GM19099 (cell line): ENCODE data around the gene TPBGL.

ENCODE experiments used
- POLR2A ChIP-seq: IDR thresholded peaks from 3 replicates; pipeline ENCODE4 v1.6.1; 2011; ENCODE audit warnings: low read depth; ENCODE audit not compliant: insufficient read length; ENCODE audit errors: extremely low read depth

The TPBGL gene

GRCh38 chr11:75254326-75254725, 13.8 kb downstream of the TPBGL start:
- no peak for TF ChIP-seq POLR2A

- no peak for TF ChIP-seq POLR2A
Measured at GRCh38 chr11:75260396-75261170, 20.0 kb downstream of the TPBGL start.

DNA sequence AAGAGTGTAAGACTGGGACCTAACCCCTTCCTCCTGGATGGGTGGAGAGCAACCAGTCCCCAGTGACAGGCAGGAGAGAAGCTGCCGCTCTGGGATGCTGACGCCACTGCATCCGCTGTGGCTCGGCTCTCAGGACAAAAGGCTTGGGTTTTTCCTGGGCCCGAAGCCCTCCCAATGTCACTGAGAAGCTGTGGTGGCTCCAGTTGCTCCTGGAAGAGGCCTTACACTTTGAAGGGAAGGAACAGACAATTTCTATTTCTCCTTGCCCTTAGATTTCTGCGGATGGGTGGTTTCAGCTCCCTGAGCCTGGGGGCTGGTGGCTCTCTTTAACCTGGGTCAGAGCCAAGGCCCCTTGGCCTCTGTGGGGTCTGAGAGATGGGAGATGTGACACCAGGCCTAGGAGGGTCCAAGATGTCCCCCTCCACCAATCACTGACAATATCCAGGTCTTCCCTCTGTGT, 21.4 kb downstream of the TPBGL start:
- TF ChIP-seq POLR2A: no peak

DNA sequence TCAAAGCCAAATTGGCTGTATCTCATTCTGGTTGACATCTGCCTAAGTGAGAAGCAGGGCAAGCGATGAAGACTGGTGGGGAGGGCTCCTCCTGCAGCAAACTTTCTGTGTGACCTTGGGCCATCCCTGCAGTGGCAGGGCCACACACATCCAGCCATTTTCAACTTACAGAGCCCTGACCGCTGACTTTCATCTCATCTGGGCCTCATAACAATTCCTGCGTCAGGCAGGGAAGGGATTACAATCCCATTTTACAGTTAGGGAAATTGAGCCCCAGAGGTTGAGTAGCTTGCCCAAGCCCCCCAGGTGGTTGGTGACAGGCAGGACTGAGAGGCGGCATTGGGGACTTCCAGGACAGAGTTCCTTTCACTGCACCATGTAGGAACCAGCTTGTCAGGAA, 21.9 kb downstream of the TPBGL start:
- no peak for TF ChIP-seq POLR2A

GRCh38 chr11:75262961-75263852, 22.6 kb downstream of the TPBGL start:
- TF ChIP-seq POLR2A: no peak

DNA sequence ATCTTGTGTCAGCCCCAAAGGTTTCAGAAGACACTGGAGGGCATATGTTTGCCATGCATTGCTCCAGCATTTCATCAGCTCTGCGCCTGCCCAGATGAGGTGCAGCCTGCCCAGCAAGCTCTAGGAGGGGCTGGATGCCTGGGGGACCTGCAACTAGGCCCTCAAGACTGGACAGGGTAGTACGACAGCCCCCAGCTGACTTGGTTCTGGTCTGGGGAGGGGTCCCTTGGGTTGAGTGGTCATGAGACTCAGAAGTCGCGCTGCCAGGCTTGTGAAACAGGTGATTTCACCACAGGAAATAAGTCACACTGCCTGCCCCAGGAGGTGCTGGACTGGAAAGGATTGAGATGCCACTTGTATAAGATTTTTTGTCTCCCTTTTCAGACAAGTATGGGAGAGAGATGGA, 23.4 kb downstream of the TPBGL start:
- no peak for TF ChIP-seq POLR2A

DNA sequence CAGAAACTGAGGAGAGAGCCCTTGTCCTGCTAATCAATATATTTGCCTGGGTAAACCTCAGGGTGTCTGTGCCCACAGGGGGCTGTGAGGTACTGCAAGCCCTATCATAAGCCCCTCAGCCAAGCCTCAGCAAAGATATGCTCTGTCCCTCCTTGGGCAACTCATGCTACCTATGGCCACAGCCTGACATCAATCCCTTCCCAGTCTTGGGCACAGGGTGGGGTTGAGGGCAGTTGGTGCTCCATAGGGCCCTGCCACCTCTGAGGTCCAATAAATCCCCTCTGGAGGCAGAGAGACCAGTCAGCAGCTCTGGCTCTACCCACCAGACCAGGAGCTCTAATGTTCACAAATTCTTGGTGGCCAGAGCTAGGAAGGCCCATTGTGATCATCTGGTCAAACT, 23.8 kb downstream of the TPBGL start:
- TF ChIP-seq POLR2A: no peak

- no peak for TF ChIP-seq POLR2A
Measured at GRCh38 chr11:75264971-75265370, 24.4 kb downstream of the TPBGL start.

GRCh38 chr11:75265851-75266531, 25.4 kb downstream of the TPBGL start:
- no peak for TF ChIP-seq POLR2A

DNA sequence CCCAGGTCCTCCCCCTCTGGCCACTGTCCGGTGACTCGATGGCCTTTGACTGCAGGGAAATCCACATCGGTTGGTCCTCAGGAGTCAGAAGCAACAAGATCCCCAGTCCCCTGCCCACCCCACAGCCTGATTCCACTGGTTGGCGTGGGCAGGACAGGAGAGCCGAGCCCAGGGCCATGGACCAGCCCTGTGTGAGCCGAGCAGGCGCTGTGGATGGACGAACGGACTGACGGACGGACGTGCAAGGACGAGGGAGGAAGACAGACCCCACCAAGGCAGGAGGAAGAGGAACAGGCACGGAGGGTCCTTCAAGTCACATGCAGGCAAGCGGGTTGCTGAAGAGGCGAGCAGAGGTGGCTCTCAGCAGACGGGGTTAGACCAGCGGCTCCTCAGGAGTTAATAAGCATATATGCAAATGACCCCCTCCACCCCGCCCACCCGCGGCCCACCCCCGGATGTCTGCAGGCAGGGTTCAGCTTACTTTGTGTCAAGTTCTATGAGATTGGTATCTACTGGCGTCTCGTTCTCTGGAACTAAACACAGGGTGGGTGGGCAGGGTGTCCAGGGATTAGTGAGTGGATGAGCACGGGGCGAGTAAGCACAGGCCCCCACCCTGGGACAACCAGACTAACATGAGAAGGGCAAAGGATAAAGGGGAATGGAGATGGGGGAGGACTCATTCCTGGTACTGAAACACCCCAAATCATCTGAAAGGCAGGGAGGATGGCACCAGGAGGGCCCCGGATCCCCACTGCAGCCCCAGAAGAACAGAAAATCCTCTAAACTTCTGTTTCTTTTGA, 26.8 kb downstream of the TPBGL start:
- TF ChIP-seq POLR2A: no peak

GRCh38 chr11:75268626-75269366, 28.2 kb downstream of the TPBGL start:
- TF ChIP-seq POLR2A: no peak

GRCh38 chr11:75269367-75269660, 28.7 kb downstream of the TPBGL start:
- no peak for TF ChIP-seq POLR2A

GRCh38 chr11:75269896-75270295, 29.3 kb downstream of the TPBGL start:
- TF ChIP-seq POLR2A: no peak

GRCh38 chr11:75270896-75271418, 30.4 kb downstream of the TPBGL start:
- TF ChIP-seq POLR2A: no peak

DNA sequence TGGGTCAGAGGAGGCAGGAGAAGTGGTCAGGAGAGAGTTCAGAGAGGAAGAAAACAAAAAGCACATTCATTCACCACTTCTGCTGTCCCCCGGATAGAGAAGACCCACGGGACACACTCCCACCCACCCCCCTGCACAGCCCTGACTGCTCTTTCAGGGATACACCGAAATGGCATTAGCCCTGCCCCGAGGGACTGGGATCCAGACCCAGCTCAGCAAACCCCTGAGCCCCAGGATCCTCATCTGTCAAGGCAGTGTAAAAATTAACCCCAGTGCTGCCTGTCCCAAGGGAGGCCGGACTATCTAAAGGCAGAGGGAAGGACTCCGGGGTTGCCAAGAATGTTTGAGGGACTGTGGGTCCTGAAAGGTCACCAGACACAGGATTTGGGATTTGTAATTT, 31.2 kb downstream of the TPBGL start:
- no peak for TF ChIP-seq POLR2A

DNA sequence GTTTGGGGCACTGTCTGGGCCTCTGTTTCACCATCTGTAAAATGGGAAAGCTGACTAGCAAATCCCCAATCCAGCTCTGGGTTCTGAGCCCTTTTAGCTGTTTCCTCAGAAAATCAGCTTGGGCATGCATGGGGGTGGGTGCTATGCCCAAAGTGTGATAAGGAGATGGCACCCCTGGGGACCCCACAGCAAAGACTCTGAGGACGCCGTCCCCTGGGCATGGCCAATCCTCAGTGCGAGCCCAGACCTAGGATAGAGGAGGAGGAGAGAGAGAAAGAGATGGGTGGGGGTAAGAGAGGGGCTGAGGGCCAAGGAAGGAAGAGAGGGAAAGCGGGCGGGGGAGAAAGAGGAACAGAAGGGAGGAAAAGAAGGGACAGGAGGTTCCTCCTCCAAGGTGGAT, 31.8 kb downstream of the TPBGL start:
- no peak for TF ChIP-seq POLR2A
